Mesodermal cell (in vitro differentiated cells): Measurements from ENCODE around the gene USP6.
"Not testable (repeated sequence)": the region's sequence is repeated elsewhere in the genome, so short reads cannot be mapped to it uniquely, and the experiment has no call there.

ENCODE experiments used
- H3K27ac ChIP-seq: 2 replicates; pipeline ENCODE4 v1.7.0; 2013; ENCODE audit warnings: mild to moderate bottlenecking, low read depth, low read length, moderate library complexity; ENCODE audit not compliant: severe bottlenecking
- H3K36me3 ChIP-seq: 2 replicates; pipeline ENCODE4 v1.7.1; 2013; ENCODE audit warnings: mild to moderate bottlenecking, low read length, moderate library complexity; ENCODE audit not compliant: control insufficient read depth, insufficient read depth
- H3K4me1 ChIP-seq: one replicate; pipeline ENCODE4 v1.7.1; 2013; ENCODE audit warnings: mild to moderate bottlenecking, low read length; ENCODE audit not compliant: insufficient read depth, control insufficient read depth, poor library complexity, severe bottlenecking
- H3K4me3 ChIP-seq: 2 replicates; pipeline ENCODE4 v1.7.0; 2013; ENCODE audit warnings: low read length, control low read depth, mild to moderate bottlenecking; ENCODE audit not compliant: insufficient read depth, poor library complexity, severe bottlenecking; ENCODE audit errors: extremely low read depth
- H3K9me3 ChIP-seq: 2 replicates; pipeline ENCODE4 v1.7.1; 2013; ENCODE audit warnings: mild to moderate bottlenecking, low read length, moderate library complexity; ENCODE audit not compliant: control insufficient read depth
- WGBS, 2 experiments: methylation state at CpG; one replicate each; pipeline ENCODE4 v1.1.5; 2013; ENCODE audit warnings: missing lambda C conversion rate in 2 of 2; ENCODE audit not compliant: insufficient coverage in 2 of 2; 5-methylcytosine and 5-hydroxymethylcytosine counted together

Gene USP6

DNA sequence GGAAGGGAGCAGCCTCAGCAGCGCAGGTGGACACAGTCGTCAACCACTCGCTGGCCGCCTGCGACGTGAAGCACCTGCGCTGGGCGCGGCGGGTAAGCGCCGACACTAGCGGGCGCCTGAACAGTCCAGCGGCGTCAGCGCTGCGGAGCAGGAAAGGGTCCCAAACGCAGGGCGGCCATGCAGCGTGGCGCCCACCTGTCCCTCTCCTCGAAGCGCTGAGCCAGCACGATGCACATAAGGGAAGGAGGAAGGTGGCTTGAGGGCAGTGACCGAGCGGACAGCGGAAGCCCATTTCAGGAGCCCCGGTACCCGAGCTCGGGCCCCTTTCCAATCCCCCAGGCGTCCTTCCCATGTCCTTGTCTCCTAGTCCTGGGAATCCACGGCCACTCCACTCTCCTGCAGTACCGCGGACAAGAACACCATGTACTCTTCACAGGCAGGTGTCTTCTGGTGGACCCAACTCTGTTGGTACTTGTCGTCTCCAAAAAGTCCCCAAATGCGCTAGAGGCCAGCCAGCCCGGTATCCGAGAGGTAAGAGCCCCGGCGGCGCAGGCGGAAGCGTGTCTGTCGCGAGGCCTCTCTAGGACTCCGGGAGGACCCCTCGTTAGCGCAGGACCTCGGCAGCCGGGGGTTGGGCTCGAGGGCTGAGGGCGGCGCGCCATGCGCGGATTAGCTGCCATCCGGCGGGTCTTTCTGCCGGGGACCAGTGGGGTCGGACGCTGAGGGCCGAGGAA, 18.6 kb upstream of the USP6 start:
- H3K36me3 ChIP-seq: no peaks in the 10 kb centered on the region
- 37 to 42% methylated on average over 52 to 55 of the region's 63 CpGs for WGBS, 2 experiments
- peaks cover 44% of the 10 kb centered on the region for H3K9me3 ChIP-seq
- H3K4me3 ChIP-seq: peak overlapping the region; percentile 37
- no peak overlapping the region for H3K27ac ChIP-seq
- H3K4me1 ChIP-seq: no peaks in the 10 kb centered on the region

GRCh38 chr17:5099271-5099670, 16.6 kb upstream of the USP6 start:
- peaks cover 25% of the 10 kb centered on the region for H3K9me3 ChIP-seq
- WGBS, 2 experiments: 88 to 97% methylated on average over 5 of the region's 5 CpGs
- H3K27ac ChIP-seq: no peak overlapping the region
- H3K4me1 ChIP-seq: no peaks in the 10 kb centered on the region
- H3K36me3 ChIP-seq: peaks cover 9% of the 10 kb centered on the region
- H3K4me3 ChIP-seq: no peak overlapping the region

GRCh38 chr17:5100832-5101231, 15.0 kb upstream of the USP6 start:
- Histone ChIP-seq H3K9me3 (peaks cover 22% of the 10 kb centered on the region), H3K36me3 (peaks cover 22% of the 10 kb centered on the region), H3K27ac (no peak overlapping the region), H3K4me3 (no peak overlapping the region), H3K4me1 (no peaks in the 10 kb centered on the region)
- WGBS, 2 experiments: 81 to 85% methylated on average over 3 to 6 of the region's 6 CpGs

DNA sequence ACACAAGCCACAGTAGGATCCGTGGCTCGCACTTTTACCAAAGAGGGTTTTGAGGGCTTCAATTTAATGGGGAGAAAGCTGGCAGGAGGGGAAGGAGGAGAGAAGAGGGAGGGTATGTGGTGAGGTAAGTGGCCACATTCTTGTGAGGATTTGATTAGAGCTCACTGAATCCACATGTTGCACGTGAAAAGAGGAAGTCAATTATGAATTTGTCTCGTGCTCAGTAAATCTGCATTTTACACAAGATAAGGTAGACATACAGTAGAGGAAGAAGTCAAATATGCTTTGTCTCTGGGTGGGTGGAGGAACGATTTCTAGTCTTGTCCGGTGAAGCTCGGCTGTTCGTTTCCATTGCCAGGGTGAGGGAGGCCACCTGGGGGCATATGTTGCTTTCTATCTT, 5.0 kb upstream of the USP6 start:
- H3K27ac ChIP-seq: no peak overlapping the region

GRCh38 chr17:5111402-5112204, 4.2 kb upstream of the USP6 start, which contains the start of gene ZNF232:
TSS of gene ZNF232 (minus strand) at chr17:5111878. CDS start at chr17:5111822, 56 bp downstream.
- H3K4me1 ChIP-seq: no peaks in the 10 kb centered on the region
- peaks cover 52% of the 10 kb centered on the region for H3K36me3 ChIP-seq
- H3K4me3 ChIP-seq: peak within 1 kb of the TSS; percentile 83
- 0% methylated on average over 40 to 43 of the region's 69 CpGs for WGBS, 2 experiments
- H3K27ac ChIP-seq: peak within 1 kb of the TSS; percentile 91
- H3K9me3 ChIP-seq: no peaks in the 10 kb centered on the region

More for the DNA sequence above, 5.0 kb upstream of the USP6 start:
- 22 to 35% methylated on average over 6 to 8 of the region's 8 CpGs for WGBS, 2 experiments
- Histone ChIP-seq H3K9me3 (peaks cover 4% of the 10 kb centered on the region), H3K4me3 (peak overlapping the region; percentile 83), H3K4me1 (no peaks in the 10 kb centered on the region), H3K36me3 (peaks cover 60% of the 10 kb centered on the region)

- WGBS, 2 experiments: 82 to 83% methylated on average over 6 of the region's 6 CpGs
- Histone ChIP-seq H3K36me3 (peaks cover 11% of the 10 kb centered on the region), H3K9me3 (peaks cover 7% of the 10 kb centered on the region), H3K4me1 (no peaks in the 10 kb centered on the region), H3K27ac (no peak overlapping the region), H3K4me3 (no peak overlapping the region)
These were observed 2.4 kb downstream of the USP6 start for GRCh38 chr17:5118219-5118618.

GRCh38 chr17:5120036-5120435, 4.2 kb downstream of the USP6 start:
- no peaks in the 10 kb centered on the region for H3K4me1 ChIP-seq
- 85 to 100% methylated on average over 1 to 6 of the region's 7 CpGs for WGBS, 2 experiments
- no peaks in the 10 kb centered on the region for H3K36me3 ChIP-seq
- H3K9me3 ChIP-seq: peaks cover 7% of the 10 kb centered on the region
- H3K27ac ChIP-seq: no peak overlapping the region
- no peak overlapping the region for H3K4me3 ChIP-seq

GRCh38 chr17:5120436-5121185, 4.8 kb downstream of the USP6 start:
- WGBS, 2 experiments: 88 to 97% methylated on average over 5 to 6 of the region's 6 CpGs
- H3K4me1 ChIP-seq, H3K27ac ChIP-seq, H3K36me3 ChIP-seq, H3K9me3 ChIP-seq, H3K4me3 ChIP-seq: not testable (repeated sequence)

DNA sequence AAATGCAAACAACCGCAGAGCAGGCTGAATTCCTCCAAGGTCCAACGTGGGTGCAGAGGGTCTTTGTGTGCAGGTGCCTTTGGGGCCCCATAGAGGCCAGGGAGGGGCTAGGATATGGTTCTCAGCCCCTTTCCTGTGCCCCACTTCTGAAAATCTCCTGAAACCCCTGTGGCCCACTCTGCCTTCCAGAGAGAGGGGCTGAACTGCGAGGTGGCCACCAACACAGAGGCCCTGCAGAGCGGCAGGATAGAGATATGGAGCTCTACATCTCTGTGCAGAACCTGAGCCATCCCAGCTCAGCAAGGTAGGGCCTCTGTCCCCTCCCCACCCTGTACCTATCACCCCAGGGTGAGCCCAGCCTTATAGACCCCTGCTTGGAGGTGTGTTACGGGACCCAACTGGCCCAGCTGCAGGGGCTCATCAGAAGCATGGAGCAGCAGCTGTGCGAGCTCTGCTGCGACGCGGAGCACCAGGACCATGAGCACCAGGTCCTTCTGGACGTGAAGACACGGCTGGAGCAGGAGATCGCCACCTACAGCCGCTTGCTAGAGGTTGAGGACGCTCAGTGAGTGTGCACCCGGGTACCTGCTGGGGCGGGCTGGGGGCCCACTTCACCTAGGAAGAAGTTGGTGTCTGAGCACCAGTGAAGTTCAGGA, 5.5 kb downstream of the USP6 start:
- H3K4me1 ChIP-seq: no peaks in the 10 kb centered on the region
- 93 to 97% methylated on average over 9 to 14 of the region's 16 CpGs for WGBS, 2 experiments
- no peak overlapping the region for H3K27ac ChIP-seq
- no peak overlapping the region for H3K4me3 ChIP-seq
- no peaks in the 10 kb centered on the region for H3K36me3 ChIP-seq
- H3K9me3 ChIP-seq: peaks cover 7% of the 10 kb centered on the region

DNA sequence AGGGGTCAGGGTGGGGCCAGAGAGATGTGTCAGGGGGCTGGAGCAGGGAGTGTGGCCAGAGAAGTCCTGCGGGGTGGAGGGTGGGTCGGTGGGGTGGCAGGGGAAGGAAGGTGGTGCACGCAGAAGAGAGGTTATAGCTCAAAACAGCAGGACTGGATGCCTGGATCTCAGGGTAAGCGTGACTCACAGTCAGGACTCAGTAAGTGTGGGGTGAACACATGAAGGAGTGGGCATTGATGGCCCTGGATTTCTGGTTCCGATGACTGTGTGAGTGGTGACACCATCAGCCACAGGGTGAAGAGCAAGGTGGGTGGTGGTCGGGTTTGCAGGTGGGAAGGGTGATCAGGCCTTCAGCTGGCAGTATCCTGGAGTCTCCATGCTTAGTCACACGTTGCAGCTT, 6.2 kb downstream of the USP6 start:
- whole genome bisulfite sequencing, 2 experiments: 70 to 85% methylated on average over 6 to 7 of the region's 7 CpGs
- H3K36me3 ChIP-seq, H3K27ac ChIP-seq, H3K9me3 ChIP-seq, H3K4me1 ChIP-seq: not testable (repeated sequence)
- peak overlapping the region; percentile 43 for H3K4me3 ChIP-seq
